Placental pericyte (primary cell): ENCODE results near the gene ETAA1. TPM values are rescaled to one million over a fixed set of nuclear protein-coding genes. Genes with fewer than 3 reads are reported as not detected.

Source experiments
- total RNA-seq: library from RNA; depleted of rRNA; stranded (reverse); fragments of >200 nt; gene quantifications from 2 replicates; pipeline ENCODE4 v1.2.3, GENCODE V29; 2012

ETAA1 gene
- total RNA-seq, result 12.5 and 19.8 TPM in 2 replicates

DNA sequence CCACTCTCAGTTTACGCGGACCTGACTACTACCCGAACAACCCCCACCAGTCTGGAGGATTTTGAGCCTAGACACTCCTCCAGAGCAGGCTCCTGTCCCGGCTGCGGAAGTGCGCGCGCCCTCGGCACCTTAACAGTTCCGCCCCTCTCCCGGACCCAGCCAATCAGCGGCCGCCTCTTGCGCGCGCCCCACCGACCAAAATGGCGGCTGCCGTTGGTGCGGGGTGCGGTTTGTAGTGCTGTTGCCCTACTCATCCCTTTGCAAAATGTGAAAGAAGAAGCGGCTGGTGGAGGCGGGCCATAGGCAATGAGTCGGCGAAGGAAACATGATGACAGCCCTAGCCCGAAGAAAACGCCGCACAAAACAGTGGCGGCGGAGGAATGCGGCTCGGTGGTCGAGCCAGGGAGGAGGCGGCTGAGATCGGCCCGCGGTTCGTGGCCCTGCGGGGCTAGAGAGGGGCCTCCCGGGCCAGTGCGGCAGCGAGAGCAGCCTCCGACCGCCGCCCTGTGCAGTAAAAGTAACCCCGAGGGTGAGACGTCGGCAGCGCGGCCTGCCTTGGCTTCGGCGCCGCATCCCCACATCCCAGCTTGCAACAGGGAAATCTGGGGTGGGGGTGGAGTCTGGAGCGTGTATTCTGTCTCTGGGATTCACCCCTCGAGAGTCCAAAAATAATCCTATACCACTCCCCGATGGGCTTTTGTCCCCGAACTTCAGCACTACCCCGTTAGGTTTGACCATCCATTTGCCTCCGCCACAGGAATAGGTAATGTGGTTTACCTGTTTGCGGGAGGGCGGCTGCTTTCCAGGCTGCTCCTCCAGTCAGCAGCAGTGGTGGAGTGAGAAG is at the start of gene ETAA1:
Gene ETAA1, plus strand, starts transcription at position 191 of the 844 bp plus-strand sequence. Its CDS starts 116 bp downstream, at position 307.

